NCI-H526 treated with DMSO at 0.1 percent for 48 hours (cell line): ENCODE measurements around the gene MEX3D.
A peak's percentile ranks its signal among the peaks of the same experiment; 100 is the strongest.

ENCODE experiments used
- DNase-seq: peaks from one replicate; lab custom pipeline; 2025; lab: John Stamatoyannopoulos, UW

Gene MEX3D

DNA sequence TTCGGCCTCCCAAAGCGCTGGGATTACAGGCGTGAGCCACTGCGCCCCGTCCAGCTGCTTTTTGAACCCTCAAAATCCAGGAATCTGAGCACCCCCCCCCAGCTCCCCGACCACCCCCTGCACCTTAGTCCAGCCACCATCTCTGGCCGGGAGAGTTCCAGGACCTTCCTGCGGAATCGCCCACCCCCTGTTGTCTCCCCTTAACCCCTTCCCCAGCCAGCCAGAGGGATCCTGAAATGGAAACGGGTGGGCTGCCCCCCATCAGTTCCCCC lies 25.3 kb upstream of the MEX3D start:
- DNase-seq, result no peak

- DNase-seq, result peak; percentile 80
Observed at GRCh38 chr19:1592755-1593500, 24.8 kb upstream of the MEX3D start, which contains the start of gene MBD3. Gene MBD3, minus strand, starts transcription at chr19:1592865. Its CDS starts 234 bp downstream, at chr19:1592631.

- peak; percentile 57 for DNase-seq
Observed at GRCh38 chr19:1592024-1592754, 24.1 kb upstream of the MEX3D start.

DNA sequence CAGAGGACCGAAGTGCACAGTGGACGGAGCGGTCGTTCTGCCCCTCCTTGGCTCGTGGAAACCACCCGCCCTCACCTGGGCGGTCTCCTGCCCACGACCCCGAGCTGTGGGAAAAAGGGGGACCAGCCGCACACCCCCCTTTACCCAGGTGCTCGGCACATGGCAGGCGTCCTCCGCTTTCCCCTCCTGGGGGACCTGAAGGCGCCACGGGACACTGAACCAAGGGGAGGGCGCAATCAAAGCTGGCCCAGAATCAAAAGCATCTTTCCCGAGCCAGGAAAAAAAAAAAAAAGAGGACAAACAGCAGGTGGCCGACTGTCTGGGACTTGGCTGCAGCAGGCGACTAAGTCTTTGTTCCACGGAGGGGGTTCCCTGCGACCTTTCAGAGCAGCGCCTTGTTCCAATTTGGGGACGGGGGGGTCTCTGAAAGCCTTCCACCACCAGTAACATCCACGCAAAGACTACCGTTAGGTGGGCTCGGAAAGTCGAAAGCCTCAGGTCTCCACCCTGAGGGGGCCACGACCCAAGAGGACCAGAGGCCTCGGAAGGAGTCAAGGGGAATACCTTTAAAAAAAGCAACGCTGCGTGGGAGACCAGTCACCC lies 23.4 kb upstream of the MEX3D start:
- no peak for DNase-seq

DNA sequence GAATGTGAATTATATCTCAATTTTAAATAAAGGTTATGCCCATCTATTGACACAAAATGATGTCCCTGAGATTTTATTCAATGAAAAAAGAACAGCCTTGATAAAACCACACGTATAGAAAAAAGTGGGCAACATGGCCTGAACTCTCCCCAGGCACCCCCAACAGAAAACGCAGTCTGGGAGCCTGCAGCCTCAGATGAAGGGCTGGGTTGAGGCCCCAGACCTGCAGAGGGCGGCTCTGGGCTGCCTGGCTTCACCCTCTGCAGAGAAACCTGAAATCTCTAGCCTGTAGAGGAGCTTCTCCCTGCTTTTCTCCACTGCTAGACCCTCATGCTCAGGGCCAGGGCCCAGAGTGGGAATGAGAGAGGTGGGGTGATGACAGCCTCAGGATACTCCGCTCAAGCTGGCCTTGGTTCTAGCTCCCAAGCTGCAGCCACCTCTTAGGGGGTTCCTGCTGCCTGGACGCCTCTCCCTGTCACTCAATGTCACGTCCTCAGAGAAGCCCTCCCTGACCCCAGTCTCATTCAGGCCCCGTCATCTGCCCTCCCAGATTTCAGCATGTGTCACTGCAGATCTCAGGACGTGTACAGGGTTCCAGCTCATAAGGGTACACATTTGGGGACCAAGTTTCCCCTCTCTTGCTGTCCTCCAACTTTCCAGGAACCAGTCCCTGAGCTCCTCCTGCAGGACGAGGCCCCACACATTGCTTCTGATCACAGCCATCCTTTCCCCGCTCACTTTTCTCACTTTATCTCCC lies 22.7 kb upstream of the MEX3D start:
- no peak for DNase-seq

DNA sequence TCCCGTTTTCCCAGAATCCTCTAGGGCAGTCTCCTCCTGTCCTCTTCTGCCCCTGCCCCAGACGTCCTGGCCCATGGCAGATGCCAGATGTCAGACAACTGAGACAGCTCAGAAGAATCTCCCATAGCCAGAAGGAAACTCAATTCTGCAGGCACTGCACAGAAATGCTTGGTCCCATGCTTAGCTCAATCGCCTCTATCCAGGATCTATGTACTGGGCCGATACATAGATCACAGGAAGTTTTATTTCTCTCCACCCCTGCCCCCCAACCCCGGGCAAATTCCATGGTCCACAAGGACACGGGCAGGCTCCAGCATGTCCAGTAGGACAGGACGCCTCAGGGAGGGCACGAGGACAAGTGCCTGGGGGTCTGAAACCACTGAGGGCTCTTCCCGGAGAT lies 19.7 kb upstream of the MEX3D start:
- no peak for DNase-seq

DNA sequence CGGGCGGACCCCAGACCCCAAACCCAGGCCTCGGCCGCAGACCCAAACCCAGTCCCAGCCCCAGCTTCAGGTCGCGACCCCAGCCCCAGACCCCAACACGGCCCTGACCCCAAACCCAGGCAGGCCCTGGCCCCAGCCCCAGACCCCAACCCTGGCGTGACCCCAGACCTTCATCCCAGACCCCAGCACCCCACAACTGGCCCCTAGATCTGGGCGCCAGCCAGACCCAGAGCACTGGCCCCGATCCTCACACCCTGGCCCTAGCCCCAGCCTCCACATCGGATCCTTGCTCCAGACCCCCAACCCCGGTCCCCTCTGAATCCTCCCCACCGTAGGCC lies 17.1 kb upstream of the MEX3D start:
- DNase-seq, result no peak

DNA sequence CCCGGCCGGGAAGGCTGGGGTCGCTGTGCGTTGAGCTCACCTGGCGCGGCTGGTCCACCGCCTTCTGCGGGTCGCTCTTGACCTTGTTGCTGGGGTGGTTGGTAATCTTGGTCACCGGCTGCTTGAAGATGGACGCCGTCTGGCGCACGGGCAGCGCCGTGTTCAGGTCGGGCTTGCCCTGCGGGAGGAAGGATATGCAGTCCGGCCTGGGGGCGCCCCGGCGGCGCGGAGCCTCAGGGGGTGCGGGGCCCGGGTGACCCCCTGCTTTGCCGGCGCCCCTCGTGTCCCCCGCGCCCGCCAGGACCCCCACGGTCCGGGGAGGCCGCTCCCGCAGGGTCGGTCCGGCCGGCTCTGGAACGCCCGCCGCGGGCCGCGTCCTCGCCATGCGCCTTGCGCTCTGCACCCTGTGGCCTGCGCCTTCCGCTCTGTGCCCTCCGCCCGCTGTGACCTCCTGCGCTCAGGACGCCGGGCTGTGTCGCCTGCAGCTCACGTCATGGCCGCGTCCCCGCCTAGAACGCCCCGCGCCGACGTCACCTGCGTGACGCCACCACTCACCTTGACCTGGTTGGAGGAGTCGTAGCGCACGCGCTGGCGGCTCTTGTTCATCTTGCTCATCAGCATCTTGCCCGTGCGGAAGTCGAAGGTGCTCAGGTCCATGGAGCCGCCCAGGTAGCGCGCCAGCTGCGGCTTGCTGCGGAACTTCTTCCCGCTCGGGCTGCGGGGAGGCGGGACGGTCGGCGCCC lies 16.5 kb upstream of the MEX3D start:
- no peak for DNase-seq

- no peak for DNase-seq
Observed at GRCh38 chr19:1582201-1582600, 14.1 kb upstream of the MEX3D start.

- no peak for DNase-seq
Observed at GRCh38 chr19:1580957-1581356, 12.8 kb upstream of the MEX3D start.

GRCh38 chr19:1580382-1580781 lies 12.3 kb upstream of the MEX3D start:
- DNase-seq, result no peak

DNA sequence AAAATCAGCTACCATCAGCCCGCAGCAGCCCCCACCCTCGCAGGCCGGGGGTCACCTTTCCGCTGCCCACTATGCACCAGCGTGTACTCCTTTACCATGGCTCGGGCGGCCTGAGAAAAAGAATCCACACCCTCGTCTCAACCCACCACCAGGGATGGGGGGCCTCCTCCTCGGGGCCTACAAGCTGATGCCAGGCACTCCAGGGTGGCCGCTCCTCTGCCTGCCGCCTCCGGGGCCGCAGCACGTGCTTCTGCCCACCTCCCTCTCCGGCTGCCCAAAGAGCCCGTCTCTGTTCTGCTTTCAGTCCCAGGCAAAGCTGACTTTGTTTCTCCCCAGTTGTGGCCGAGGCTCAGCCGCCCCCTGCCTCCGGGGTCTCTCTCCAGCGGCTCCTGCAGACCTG lies 11.1 kb upstream of the MEX3D start:
- DNase-seq, result no peak

DNA sequence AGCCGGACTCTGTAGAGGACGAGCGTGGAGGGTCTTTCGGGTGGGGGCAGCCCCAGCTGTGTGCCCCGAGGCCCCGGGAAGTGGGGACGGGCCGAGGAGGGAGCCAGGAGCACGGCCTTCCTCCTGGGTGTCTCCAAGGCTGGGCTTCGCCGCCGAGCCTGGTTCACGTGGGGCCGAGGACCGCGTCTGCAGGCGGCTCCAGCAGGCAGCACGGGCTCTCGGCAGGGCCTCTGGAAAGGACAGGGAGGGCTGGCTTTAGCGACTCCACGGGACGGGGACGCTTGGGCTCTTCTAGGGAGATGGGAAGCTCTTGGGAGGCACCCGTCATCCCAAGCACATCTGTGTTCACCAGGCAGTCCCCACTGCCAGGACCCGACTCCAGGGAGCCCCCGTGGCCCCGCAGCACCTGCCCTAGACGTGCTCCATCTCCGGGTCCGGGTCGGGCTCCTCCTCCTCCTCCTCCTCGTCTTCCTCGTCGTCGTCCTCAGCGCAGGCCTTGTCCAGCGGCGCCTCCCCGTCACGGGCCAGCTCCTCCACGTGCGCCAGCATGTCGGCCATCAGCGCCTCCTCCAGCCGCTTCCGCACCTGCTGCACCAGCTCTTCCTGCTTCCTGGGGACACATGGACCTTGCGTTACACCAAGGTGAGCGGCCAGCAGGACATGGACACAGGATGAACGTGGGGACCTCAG lies 9.9 kb upstream of the MEX3D start:
- DNase-seq, result no peak

- DNase-seq, result no peak
Observed at GRCh38 chr19:1577090-1577928, 9.2 kb upstream of the MEX3D start.

DNA sequence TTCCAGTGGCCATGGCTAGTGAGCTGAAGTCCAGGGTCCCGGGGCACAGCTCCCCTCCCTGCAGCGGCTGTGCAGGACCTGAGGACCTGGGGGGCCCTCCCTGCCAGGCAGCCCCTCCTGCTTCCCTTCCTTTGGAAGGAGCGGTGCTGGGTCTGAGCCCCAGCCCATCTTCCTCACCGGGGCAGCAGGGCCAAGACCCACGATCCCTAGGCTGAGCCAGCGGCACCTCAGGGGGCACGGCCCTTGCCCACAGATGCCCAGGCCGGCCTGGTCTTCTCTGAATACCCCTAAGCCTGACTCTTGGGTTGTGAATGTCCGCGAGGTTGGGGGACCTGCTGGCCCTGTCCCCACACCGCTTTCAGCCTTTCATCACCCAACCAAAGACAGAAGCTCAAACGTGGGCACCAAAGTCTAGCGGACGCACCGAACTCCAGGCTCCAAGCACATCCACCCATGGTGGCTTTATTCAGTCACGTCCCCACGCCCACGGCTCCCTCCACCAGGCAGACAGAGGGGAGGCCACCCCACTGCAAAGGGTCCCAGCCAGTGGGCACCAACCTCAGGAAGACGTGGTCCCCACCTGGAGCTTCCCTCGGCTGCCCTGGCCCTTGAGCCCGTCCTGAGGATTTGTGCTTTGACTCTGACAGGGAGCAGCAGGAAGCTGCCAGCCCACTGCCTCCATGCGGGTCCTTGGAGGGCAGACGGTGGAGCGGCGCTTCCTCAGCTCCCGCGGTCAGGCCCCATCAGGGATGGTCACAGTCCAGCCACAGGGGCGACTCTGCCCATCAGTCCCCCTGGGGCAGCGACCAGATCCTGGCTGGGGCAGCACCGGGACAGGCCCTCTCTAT lies 8.3 kb upstream of the MEX3D start:
- DNase-seq, result no peak

- DNase-seq, result no peak
Observed at GRCh38 chr19:1575323-1576241, 7.5 kb upstream of the MEX3D start.

DNA sequence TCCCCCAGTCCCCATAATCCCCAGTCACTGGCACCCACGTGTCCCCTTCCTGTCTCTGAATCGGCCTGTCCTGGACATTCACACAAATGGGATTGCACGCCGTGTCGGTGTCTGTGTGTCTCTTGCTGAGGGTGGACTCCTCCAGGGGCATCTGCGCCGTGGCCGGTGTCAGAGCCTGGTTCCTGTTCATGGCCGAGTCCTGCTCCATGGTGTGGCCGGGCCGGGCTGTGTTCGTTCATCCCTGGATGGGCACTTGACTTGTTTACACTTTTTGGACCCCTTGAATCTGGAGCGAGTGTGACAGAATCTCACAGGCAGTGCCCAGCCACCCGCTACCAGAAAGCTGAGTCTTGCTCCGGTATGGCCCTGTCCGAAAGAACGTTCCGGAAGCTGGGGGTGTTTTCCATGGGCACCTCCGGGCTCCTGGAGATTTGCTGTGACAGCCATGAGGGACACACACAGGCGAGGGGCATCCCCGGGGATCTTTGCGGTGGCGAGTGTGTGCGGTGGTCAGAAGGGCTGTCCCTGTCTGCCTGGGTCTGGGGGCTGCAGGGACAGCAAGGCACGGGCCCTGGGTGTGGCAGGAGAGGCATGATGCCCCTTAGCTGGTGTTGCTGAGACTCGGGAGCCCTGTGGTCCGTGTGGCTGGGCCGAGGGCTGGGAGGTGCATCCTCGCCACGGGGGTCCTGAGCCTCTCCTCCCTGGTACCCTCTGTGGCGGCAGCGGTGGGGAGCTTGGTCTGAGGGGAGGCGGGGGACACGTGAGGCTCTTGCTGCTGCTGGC lies 6.4 kb upstream of the MEX3D start:
- no peak for DNase-seq

DNA sequence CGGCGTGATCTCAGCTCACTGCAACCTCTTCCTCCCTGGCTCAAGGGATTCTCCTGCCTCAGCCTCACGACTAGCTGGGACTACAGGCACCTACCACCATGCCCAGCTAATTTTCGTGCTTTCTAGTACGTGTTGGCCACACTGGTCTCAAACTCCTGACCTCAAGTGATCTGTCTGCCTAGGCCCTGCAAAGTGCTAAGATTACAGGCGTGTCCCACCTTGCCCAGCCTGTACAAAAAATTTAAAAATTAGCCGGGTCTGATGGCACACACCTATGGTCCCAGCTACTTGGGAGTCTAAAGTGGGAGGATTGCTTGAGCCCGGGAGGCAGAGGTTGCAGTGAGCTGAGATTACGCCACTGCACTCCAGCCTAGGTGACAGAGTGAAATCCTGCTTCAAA lies 4.7 kb upstream of the MEX3D start:
- no peak for DNase-seq
